OCI-LY7 (cell line): Measurements from ENCODE around the gene B3GNT5.

ENCODE experiments used
- CTCF ChIP-seq: fragments of 200-600 bp; sonication (generic); conservative IDR thresholded peaks from 2 replicates; pipeline ENCODE4 v1.5.1; 2014; ENCODE audit warnings: mild to moderate bottlenecking, antibody characterized with exemption, low read length, moderate library complexity, mixed read lengths
- EZH2phosphoT487 ChIP-seq: fragments of 200-600 bp; sonication (generic); IDR thresholded peaks from 2 replicates; pipeline ENCODE4 v1.6.1; 2018; ENCODE audit warnings: low read depth, borderline replicate concordance, mild to moderate bottlenecking, mixed run types, antibody characterized with exemption, low read length, moderate library complexity, mixed read lengths

DNA sequence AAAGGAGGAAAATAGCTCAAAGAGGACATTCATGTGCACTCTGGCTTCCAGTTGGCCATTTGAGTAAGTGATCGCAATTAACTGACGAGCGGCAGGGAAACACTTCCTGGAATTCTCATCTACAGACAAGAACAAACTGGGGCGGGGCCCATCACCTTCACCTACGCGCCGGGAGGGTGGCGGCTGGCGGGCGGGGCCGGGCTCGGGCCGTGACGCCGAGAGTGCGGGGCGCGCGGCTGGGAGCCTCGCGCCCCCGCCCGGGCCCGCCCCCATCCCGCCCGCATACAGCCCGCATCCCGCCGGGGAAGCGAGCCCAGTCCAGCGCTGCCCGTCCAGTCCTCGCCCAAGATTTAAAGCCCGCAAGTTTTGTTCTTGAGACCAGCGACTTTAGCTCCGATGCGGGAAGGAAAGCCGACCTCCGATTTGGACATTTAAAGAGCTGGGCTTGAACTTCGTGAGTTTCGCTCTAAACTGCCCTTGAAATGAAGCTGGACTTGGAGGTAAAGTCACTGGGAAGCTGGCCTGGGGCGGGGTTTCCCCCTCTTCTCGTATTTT, at the start of gene B3GNT5:
- TF ChIP-seq CTCF (no peak), EZH2phosphoT487 (no peak)
